Stimulated activated CD4-positive, alpha-beta T cell treated with anti-CD3 and anti-CD28 coated beads, Interleukin-15, amount 100 ng/mL, for 24 hours (primary cell): ENCODE data around the gene OR5A1.
"Not testable (repeated sequence)": the region's sequence is repeated elsewhere in the genome, so short reads cannot be mapped to it uniquely, and the experiment has no call there.

ENCODE experiments used
- DNase-seq: peaks from one replicate; pipeline ENCODE4 v3.0.0-alpha.2; 2020

OR5A1 gene

GRCh38 chr11:59436169-59436568, at the start of gene OR5A1:
Gene OR5A1 (plus strand): TSS chr11:59436469. CDS start chr11:59443169, 6,700 bp downstream.
- no peak for DNase-seq

- DNase-seq: no peak
Measured at GRCh38 chr11:59394186-59394585, 42.1 kb upstream of the OR5A1 start.

- no peak for DNase-seq
Measured at GRCh38 chr11:59400461-59401261, 35.6 kb upstream of the OR5A1 start.

GRCh38 chr11:59401262-59401552, 35.1 kb upstream of the OR5A1 start:
- no peak for DNase-seq

GRCh38 chr11:59403546-59403945, 32.7 kb upstream of the OR5A1 start:
- no peak for DNase-seq

- no peak for DNase-seq
Measured at GRCh38 chr11:59413646-59414045, 22.6 kb upstream of the OR5A1 start.

GRCh38 chr11:59415111-59415510, 21.2 kb upstream of the OR5A1 start:
- no peak for DNase-seq

GRCh38 chr11:59416613-59417012, 19.7 kb upstream of the OR5A1 start:
- DNase-seq: no peak

GRCh38 chr11:59417023-59417422, 19.2 kb upstream of the OR5A1 start:
- no peak for DNase-seq

GRCh38 chr11:59418156-59418555, 18.1 kb upstream of the OR5A1 start:
- no peak for DNase-seq

- no peak for DNase-seq
Measured at GRCh38 chr11:59423835-59424234, 12.4 kb upstream of the OR5A1 start.

- DNase-seq: no peak
Measured at GRCh38 chr11:59425131-59425530, 11.1 kb upstream of the OR5A1 start.

- DNase-seq: no peak
Measured at GRCh38 chr11:59426361-59427067, 9.8 kb upstream of the OR5A1 start, which contains the start of gene OR5A2. Gene OR5A2 (minus strand): TSS chr11:59426413. CDS start chr11:59422953, 3,460 bp downstream.

GRCh38 chr11:59427068-59427382, 9.2 kb upstream of the OR5A1 start:
- no peak for DNase-seq

GRCh38 chr11:59429924-59430516, 6.2 kb upstream of the OR5A1 start:
- DNase-seq: peak; percentile 42

GRCh38 chr11:59437770-59438169, 1.5 kb downstream of the OR5A1 start:
- DNase-seq: no peak

- not testable (repeated sequence) for DNase-seq
Measured at GRCh38 chr11:59445624-59446023, 9.4 kb downstream of the OR5A1 start.

GRCh38 chr11:59448484-59448883, 12.2 kb downstream of the OR5A1 start:
- no peak for DNase-seq

- DNase-seq: no peak
Measured at GRCh38 chr11:59456661-59457060, 20.4 kb downstream of the OR5A1 start, which contains the start of gene OR4D6. Gene OR4D6 (plus strand): TSS chr11:59456961. CDS start chr11:59456961, 0 bp downstream.

- no peak for DNase-seq
Measured at GRCh38 chr11:59459916-59460315, 23.6 kb downstream of the OR5A1 start.

GRCh38 chr11:59463190-59463641, 26.9 kb downstream of the OR5A1 start:
- no peak for DNase-seq

- DNase-seq: no peak
Measured at GRCh38 chr11:59473015-59473414, 36.7 kb downstream of the OR5A1 start, which contains the start of gene OR4D10. Gene OR4D10 (plus strand): TSS chr11:59473315. CDS start chr11:59477430, 4,115 bp downstream.

- no peak for DNase-seq
Measured at GRCh38 chr11:59475176-59475575, 38.9 kb downstream of the OR5A1 start.

GRCh38 chr11:59479906-59480305, 43.6 kb downstream of the OR5A1 start:
- no peak for DNase-seq
